HUES48 (cell line): Measurements from ENCODE around the gene RPS10.

Experiments used
- H3K27ac ChIP-seq: one replicate; pipeline ENCODE4 v1.7.0; 2013; ENCODE audit warnings: low read depth, low read length, inconsistent platforms
- H3K27me3 ChIP-seq: 2 replicates; pipeline ENCODE4 v1.6.1; 2013; ENCODE audit warnings: mild to moderate bottlenecking, low read length; ENCODE audit not compliant: control insufficient read depth, insufficient read depth
- H3K36me3 ChIP-seq: 2 replicates; pipeline ENCODE4 v1.6.1; 2013; ENCODE audit warnings: low read length; ENCODE audit not compliant: control insufficient read depth, insufficient read depth
- H3K4me1 ChIP-seq: 2 replicates; pipeline ENCODE4 v1.6.1; 2013; ENCODE audit warnings: mild to moderate bottlenecking, low read length; ENCODE audit not compliant: control insufficient read depth, insufficient read depth
- H3K4me3 ChIP-seq: 2 replicates; pipeline ENCODE4 v1.5.1; 2013; ENCODE audit warnings: mild to moderate bottlenecking, low read depth, low read length
- H3K9ac ChIP-seq: 2 replicates; pipeline ENCODE4 v1.6.1; 2013; ENCODE audit warnings: mild to moderate bottlenecking, low read depth, low read length, moderate library complexity
- H3K9me3 ChIP-seq: 2 replicates; pipeline ENCODE4 v1.6.1; 2013; ENCODE audit warnings: low read length; ENCODE audit not compliant: control insufficient read depth, insufficient read depth

RPS10 gene

DNA sequence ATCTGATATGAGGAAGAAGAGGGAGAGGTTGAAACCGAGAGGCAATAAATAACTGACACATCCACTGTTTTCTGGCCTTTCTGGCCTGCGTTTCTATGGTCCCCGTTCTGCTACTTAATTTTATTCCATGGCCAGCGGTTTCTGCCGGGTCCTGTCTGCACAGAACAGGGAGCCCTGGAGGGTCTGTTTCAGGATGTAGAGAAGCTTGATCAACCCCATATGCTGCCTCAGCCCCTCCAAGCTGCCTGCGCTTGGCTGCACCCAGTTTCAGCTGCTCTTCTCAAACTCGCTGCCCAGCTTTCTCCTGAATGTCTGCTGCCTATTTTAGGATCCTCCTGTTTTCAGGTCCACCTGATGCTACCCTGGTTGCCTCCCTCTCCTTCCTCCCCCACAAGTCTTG is 21.5 kb upstream of the RPS10 start:
- Histone ChIP-seq H3K36me3 (no peaks in the 10 kb centered on the region), H3K27me3 (no peaks in the 10 kb centered on the region), H3K4me1 (no peaks in the 10 kb centered on the region), H3K9me3 (no peaks in the 10 kb centered on the region), H3K27ac (no peak overlapping the region), H3K4me3 (no peak overlapping the region), H3K9ac (no peak overlapping the region)

DNA sequence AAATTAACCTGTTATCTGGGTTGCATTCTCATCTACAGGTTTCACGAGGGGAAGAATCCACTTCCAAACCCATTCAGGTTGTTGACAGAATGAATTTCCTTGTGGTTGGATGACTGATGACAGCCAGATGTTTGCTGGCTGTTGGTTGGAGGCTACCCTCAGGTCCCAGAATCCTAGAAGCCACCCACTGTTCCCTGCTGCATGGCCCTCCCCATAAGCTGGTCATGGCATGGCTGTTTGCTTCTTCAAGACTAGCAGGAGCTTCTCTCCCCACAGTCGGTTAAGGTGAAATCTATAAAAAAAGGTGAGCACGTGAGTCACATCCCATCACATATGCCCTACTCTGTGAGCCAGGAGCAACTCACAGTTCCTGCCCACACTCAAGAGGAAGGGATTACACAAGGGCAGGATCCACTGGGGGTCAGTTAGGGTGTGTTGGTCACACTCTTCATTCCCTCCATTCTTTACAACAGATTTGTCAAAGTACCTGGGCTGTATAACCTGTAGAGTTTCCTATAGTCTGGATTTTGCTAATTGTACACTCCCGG is 19.5 kb upstream of the RPS10 start:
- H3K27ac ChIP-seq: no peak overlapping the region
- H3K9me3 ChIP-seq: no peaks in the 10 kb centered on the region
- no peak overlapping the region for H3K4me3 ChIP-seq
- no peak overlapping the region for H3K9ac ChIP-seq
- no peaks in the 10 kb centered on the region for H3K4me1 ChIP-seq
- no peaks in the 10 kb centered on the region for H3K36me3 ChIP-seq
- no peaks in the 10 kb centered on the region for H3K27me3 ChIP-seq

GRCh38 chr6:34441526-34441925 is 15.7 kb upstream of the RPS10 start:
- H3K27ac ChIP-seq: no peak overlapping the region
- peaks cover 8% of the 10 kb centered on the region; the same call in 1 of the 2 replicates for H3K9me3 ChIP-seq
- no peaks in the 10 kb centered on the region for H3K4me1 ChIP-seq
- no peak overlapping the region for H3K4me3 ChIP-seq
- H3K9ac ChIP-seq: no peak overlapping the region
- no peaks in the 10 kb centered on the region for H3K36me3 ChIP-seq
- H3K27me3 ChIP-seq: no peaks in the 10 kb centered on the region

GRCh38 chr6:34439442-34439841 is 13.6 kb upstream of the RPS10 start:
- Histone ChIP-seq H3K4me1 (no peaks in the 10 kb centered on the region), H3K27ac (no peak overlapping the region), H3K27me3 (no peaks in the 10 kb centered on the region), H3K4me3 (no peak overlapping the region), H3K9ac (no peak overlapping the region), H3K9me3 (peaks cover 8% of the 10 kb centered on the region; the same call in 1 of the 2 replicates), H3K36me3 (no peaks in the 10 kb centered on the region)

- Histone ChIP-seq H3K9me3 (peaks cover 8% of the 10 kb centered on the region; the same call in 1 of the 2 replicates), H3K4me3 (no peak overlapping the region), H3K27me3 (no peaks in the 10 kb centered on the region), H3K4me1 (no peaks in the 10 kb centered on the region), H3K36me3 (no peaks in the 10 kb centered on the region), H3K27ac (no peak overlapping the region), H3K9ac (no peak overlapping the region)
Measured at GRCh38 chr6:34438705-34439104, 12.8 kb upstream of the RPS10 start.

DNA sequence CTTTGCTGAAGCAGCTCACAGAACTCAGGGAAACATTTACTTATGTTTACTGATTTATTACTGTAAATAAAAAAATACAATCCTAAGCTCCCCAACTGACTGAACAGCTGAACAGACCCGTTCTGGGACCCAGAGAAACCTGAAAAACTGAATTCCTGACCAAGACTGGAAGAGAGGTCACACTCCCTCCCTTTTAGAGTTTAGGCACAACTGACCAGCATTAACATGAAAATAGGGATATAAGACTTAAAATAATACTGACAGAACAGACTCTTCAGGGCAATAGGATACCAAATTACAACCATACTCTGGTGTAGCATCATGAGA is 11.7 kb upstream of the RPS10 start:
- Histone ChIP-seq H3K9me3 (peaks cover 8% of the 10 kb centered on the region; the same call in 1 of the 2 replicates), H3K27me3 (no peaks in the 10 kb centered on the region), H3K9ac (no peak overlapping the region), H3K4me1 (no peaks in the 10 kb centered on the region), H3K36me3 (no peaks in the 10 kb centered on the region), H3K4me3 (no peak overlapping the region), H3K27ac (no peak overlapping the region)

- no peak overlapping the region for H3K9ac ChIP-seq
- H3K27me3 ChIP-seq: no peaks in the 10 kb centered on the region
- no peak overlapping the region for H3K27ac ChIP-seq
- H3K4me3 ChIP-seq: no peak overlapping the region
- H3K36me3 ChIP-seq: no peaks in the 10 kb centered on the region
- H3K4me1 ChIP-seq: no peaks in the 10 kb centered on the region
- peaks cover 8% of the 10 kb centered on the region; the same call in 1 of the 2 replicates for H3K9me3 ChIP-seq
Measured at GRCh38 chr6:34436803-34437643, 11.2 kb upstream of the RPS10 start.

GRCh38 chr6:34435916-34436315 is 10.0 kb upstream of the RPS10 start:
- no peaks in the 10 kb centered on the region for H3K27me3 ChIP-seq
- no peaks in the 10 kb centered on the region for H3K36me3 ChIP-seq
- H3K9ac ChIP-seq: no peak overlapping the region
- H3K4me3 ChIP-seq: no peak overlapping the region
- no peak overlapping the region for H3K27ac ChIP-seq
- no peaks in the 10 kb centered on the region for H3K4me1 ChIP-seq
- H3K9me3 ChIP-seq: peaks cover 13% of the 10 kb centered on the region; the same call in 1 of the 2 replicates

DNA sequence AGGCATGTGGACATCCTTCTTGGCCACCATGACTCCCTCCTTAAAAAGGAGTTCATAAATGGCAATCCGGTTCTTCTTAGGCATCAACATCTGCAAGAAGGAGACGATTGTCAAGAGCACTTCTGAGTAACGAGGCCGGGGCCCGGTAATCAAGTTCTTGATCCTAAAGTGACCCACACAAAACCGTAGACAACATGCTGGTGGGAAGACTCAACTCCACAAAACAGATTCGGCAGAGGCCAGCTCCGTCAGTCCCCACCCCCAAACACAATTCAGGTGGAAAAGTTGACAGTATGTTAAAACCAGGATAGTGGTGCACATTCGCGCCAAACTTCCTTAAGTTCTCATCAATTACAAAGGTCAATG is 754 bp downstream of the RPS10 start:
- H3K36me3 ChIP-seq: peaks cover 50% of the 10 kb centered on the region
- H3K4me1 ChIP-seq: peaks cover 10% of the 10 kb centered on the region; the same call in 1 of the 2 replicates
- peak overlapping the region; percentile 97 for H3K9ac ChIP-seq
- no peaks in the 10 kb centered on the region for H3K27me3 ChIP-seq
- H3K9me3 ChIP-seq: no peaks in the 10 kb centered on the region; the same call in 1 of the 2 replicates
- H3K4me3 ChIP-seq: peak overlapping the region; percentile 89
- H3K27ac ChIP-seq: peak overlapping the region; percentile 81

- Histone ChIP-seq H3K9ac (peak overlapping the region; percentile 97), H3K4me3 (peak overlapping the region; percentile 89), H3K27ac (peak overlapping the region; percentile 81), H3K27me3 (no peaks in the 10 kb centered on the region), H3K4me1 (peaks cover 10% of the 10 kb centered on the region; the same call in 1 of the 2 replicates), H3K36me3 (peaks cover 56% of the 10 kb centered on the region), H3K9me3 (no peaks in the 10 kb centered on the region)
Measured at GRCh38 chr6:34424200-34425131, 1.4 kb downstream of the RPS10 start.
